ENCODE data around the gene MAP1S.

GRCh38 chr19:17748884-17749638 is 29.8 kb downstream of the MAP1S start:
- TF ChIP-seq POLR2AphosphoS5 (IDR thresholded peaks at IDR 0.05) (no peak), CTCF (IDR thresholded peaks at IDR 0.05 in 8 of 11, conservative IDR thresholded peaks at IDR 0.05 in 3 of 11) (no peak)

Measured in spleen (tissue), 7 donors.